Hindlimb muscle (tissue), 1 donor: ENCODE measurements around the gene TMIE. TPM values are rescaled to one million over a fixed set of nuclear protein-coding genes. Genes with fewer than 3 reads are reported as not detected.
A peak's percentile ranks its signal among the peaks of the same experiment; 100 is the strongest.

Experiments
- DNase-seq: peaks from one replicate; pipeline ENCODE4 v3.0.0-alpha.2; 2013
- polyA plus RNA-seq: library from polyadenylated mRNA; unstranded; fragments of 120-200 nt; gene quantifications from one replicate; pipeline ENCODE4 v1.2.1, GENCODE V29; 2013; ENCODE audit not compliant: insufficient read length

TMIE gene
- polyA plus RNA-seq, 1 donor, result 0.63 TPM

- DNase-seq, result no peak
Observed at GRCh38 chr3:46669191-46669999, 31.8 kb upstream of the TMIE start.

GRCh38 chr3:46670000-46670890, 30.9 kb upstream of the TMIE start:
- DNase-seq, result no peak

- no peak for DNase-seq
Observed at GRCh38 chr3:46670891-46671427, 30.2 kb upstream of the TMIE start.

- no peak for DNase-seq
Observed at GRCh38 chr3:46671541-46672348, 29.4 kb upstream of the TMIE start.

- no peak for DNase-seq
Observed at GRCh38 chr3:46672349-46672695, 28.9 kb upstream of the TMIE start.

- DNase-seq, result no peak
Observed at GRCh38 chr3:46673151-46674030, 27.8 kb upstream of the TMIE start.

GRCh38 chr3:46674031-46674845, 27.0 kb upstream of the TMIE start:
- no peak for DNase-seq

GRCh38 chr3:46675426-46675825, 25.8 kb upstream of the TMIE start:
- DNase-seq, result no peak

- no peak for DNase-seq
Observed at GRCh38 chr3:46675843-46676567, 25.2 kb upstream of the TMIE start.

GRCh38 chr3:46676601-46677410, 24.4 kb upstream of the TMIE start:
- no peak for DNase-seq

- DNase-seq, result peak; percentile 59
Observed at GRCh38 chr3:46677411-46677726, 23.8 kb upstream of the TMIE start.

- no peak for DNase-seq
Observed at GRCh38 chr3:46678280-46678679, 22.9 kb upstream of the TMIE start.

GRCh38 chr3:46679681-46680080, 21.5 kb upstream of the TMIE start:
- DNase-seq, result no peak

- DNase-seq, result no peak
Observed at GRCh38 chr3:46680298-46680826, 20.8 kb upstream of the TMIE start.

- DNase-seq, result no peak
Observed at GRCh38 chr3:46681387-46681786, 19.8 kb upstream of the TMIE start.

GRCh38 chr3:46681856-46682540, 19.2 kb upstream of the TMIE start:
- DNase-seq, result no peak

GRCh38 chr3:46682974-46683373, 18.2 kb upstream of the TMIE start:
- no peak for DNase-seq

GRCh38 chr3:46684891-46685290, 16.3 kb upstream of the TMIE start:
- no peak for DNase-seq
